HG03460 (cell line): Measurements from ENCODE around the gene PKD2.

Experiments used
- ATAC-seq: cut with Tn5 transposase; IDR thresholded peaks from one replicate; pipeline ENCODE4 v1.9.1; 2021; ENCODE audit not compliant: unreplicated experiment

The PKD2 gene

GRCh38 chr4:88007304-88008121 is at the start of gene PKD2:
PKD2 (plus strand) TSS chr4:88007635; CDS start chr4:88007734, 99 bp downstream.
- ATAC-seq: peak; percentile 87

GRCh38 chr4:87961993-87962392 is 45.4 kb upstream of the PKD2 start:
- no peak for ATAC-seq

GRCh38 chr4:87962398-87963146 is 44.9 kb upstream of the PKD2 start:
- no peak for ATAC-seq

- ATAC-seq: no peak
These were observed 41.9 kb upstream of the PKD2 start for GRCh38 chr4:87965501-87965975.

GRCh38 chr4:87966095-87966496 is 41.3 kb upstream of the PKD2 start:
- ATAC-seq: no peak

GRCh38 chr4:87967193-87967592 is 40.2 kb upstream of the PKD2 start:
- ATAC-seq: no peak

GRCh38 chr4:87970121-87970520 is 37.3 kb upstream of the PKD2 start:
- ATAC-seq: no peak

- ATAC-seq: no peak
These were observed 35.6 kb upstream of the PKD2 start for GRCh38 chr4:87971866-87972265.

GRCh38 chr4:87973283-87974169 is 33.9 kb upstream of the PKD2 start:
- peak; percentile 65 for ATAC-seq

GRCh38 chr4:87974856-87975462 is 32.5 kb upstream of the PKD2 start:
- ATAC-seq: peak; percentile 35

GRCh38 chr4:87975466-87975865 is 32.0 kb upstream of the PKD2 start, which contains the start of gene SPP1:
SPP1 (plus strand) TSS chr4:87975714; CDS start chr4:87976896, 1,182 bp downstream.
- ATAC-seq: peak; percentile 82

- no peak for ATAC-seq
These were observed 29.7 kb upstream of the PKD2 start for GRCh38 chr4:87977521-87978278.

- no peak for ATAC-seq
These were observed 28.8 kb upstream of the PKD2 start for GRCh38 chr4:87978681-87979080.

- ATAC-seq: no peak
These were observed 27.6 kb upstream of the PKD2 start for GRCh38 chr4:87979810-87980209.

GRCh38 chr4:87981486-87981885 is 25.9 kb upstream of the PKD2 start:
- no peak for ATAC-seq

GRCh38 chr4:87982036-87982435 is 25.4 kb upstream of the PKD2 start:
- no peak for ATAC-seq

GRCh38 chr4:87982446-87983010 is 24.9 kb upstream of the PKD2 start:
- no peak for ATAC-seq

GRCh38 chr4:87983996-87984395 is 23.4 kb upstream of the PKD2 start:
- ATAC-seq: no peak

GRCh38 chr4:87985097-87985886 is 22.1 kb upstream of the PKD2 start:
- peak; percentile 85 for ATAC-seq
